ENCODE data around the gene PSMB8. TPM values are rescaled to one million over a fixed set of nuclear protein-coding genes. Genes with fewer than 3 reads are reported as not detected.

The PSMB8 gene
- total RNA-seq, 2 experiments from 2014 or later, result 370 to 371 TPM

DNA sequence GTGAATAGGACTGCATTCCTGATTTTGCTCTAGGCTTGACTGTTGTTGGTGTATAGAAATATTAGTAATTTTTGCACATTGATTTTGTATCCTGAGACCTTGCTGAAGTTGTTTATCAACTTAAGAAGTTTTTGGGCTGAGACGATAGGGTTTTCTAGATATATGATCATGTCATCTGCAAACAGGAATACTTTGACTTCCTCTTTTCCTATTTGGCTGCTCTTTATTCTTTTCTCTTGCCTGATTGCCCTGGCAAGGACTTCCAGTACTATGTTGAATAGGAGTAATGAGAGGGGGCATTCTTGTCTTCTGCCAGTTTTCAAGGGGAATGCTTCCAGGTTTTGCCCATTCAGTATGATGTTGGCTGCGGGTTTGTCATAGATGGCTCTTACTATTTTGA lies 40.4 kb downstream of the PSMB8 start:
- ATAC-seq (no peak), DNase-seq (no peak)
- intact Hi-C loops (cut with micrococcal nuclease), result no loop called here
- peaks cover 17% of the 10 kb centered on the region for H3K4me1 Mint-ChIP-seq (ENCODE audit: low read depth)
- ChIA-PET POLR2A (no interaction called here), CTCF (interaction anchor here (1.1 kb wide), 1 partner anchor 65 kb away, joined by 8 read pairs; no protein-coding TSS in a partner anchor)
- TF ChIP-seq, protein P1, sequence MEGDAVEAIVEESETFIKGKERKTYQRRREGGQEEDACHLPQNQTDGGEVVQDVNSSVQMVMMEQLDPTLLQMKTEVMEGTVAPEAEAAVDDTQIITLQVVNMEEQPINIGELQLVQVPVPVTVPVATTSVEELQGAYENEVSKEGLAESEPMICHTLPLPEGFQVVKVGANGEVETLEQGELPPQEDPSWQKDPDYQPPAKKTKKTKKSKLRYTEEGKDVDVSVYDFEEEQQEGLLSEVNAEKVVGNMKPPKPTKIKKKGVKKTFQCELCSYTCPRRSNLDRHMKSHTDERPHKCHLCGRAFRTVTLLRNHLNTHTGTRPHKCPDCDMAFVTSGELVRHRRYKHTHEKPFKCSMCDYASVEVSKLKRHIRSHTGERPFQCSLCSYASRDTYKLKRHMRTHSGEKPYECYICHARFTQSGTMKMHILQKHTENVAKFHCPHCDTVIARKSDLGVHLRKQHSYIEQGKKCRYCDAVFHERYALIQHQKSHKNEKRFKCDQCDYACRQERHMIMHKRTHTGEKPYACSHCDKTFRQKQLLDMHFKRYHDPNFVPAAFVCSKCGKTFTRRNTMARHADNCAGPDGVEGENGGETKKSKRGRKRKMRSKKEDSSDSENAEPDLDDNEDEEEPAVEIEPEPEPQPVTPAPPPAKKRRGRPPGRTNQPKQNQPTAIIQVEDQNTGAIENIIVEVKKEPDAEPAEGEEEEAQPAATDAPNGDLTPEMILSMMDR (IDR thresholded peaks at IDR 0.05), result no peak
- peaks cover 2% of the 10 kb centered on the region for H3K36me3 Mint-ChIP-seq (ENCODE audit: low read depth)
- no peak overlapping the region for H3K4me3 Mint-ChIP-seq
- H3K9me3 Mint-ChIP-seq, result no peaks in the 10 kb centered on the region
- H3K27ac Mint-ChIP-seq, result no peak overlapping the region
- H3K27me3 Mint-ChIP-seq, result peaks cover 37% of the 10 kb centered on the region

DNA sequence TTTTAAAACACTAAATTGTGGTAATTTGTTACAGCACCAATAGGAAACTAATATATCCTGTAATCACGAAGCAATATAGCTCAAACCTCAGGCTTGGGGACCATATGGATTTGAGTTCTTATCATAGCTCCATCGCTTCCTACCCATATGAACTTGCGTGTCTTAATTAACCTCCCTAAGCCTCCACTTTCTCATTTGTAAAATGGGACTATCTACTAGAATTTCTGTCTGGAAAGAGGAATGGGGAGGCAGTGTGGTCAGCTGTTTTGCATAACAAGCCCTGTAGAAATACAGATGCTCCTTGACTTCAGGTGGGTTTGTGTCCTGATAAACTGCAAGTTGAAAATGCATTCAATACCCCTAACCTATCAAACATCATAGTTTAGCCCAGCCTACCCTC lies 44.1 kb downstream of the PSMB8 start:
- Mint-ChIP-seq H3K27ac (no peak overlapping the region), H3K4me3 (no peak overlapping the region), H3K36me3 (ENCODE audit: low read depth) (no peaks in the 10 kb centered on the region), H3K27me3 (peaks cover 44% of the 10 kb centered on the region), H3K4me1 (ENCODE audit: low read depth) (peaks cover 11% of the 10 kb centered on the region), H3K9me3 (no peaks in the 10 kb centered on the region)
- TF ChIP-seq, protein P1 (IDR thresholded peaks at IDR 0.05), result no peak
- ChIA-PET CTCF (interaction anchor here (0.8 to 4.3 kb wide), 8 partner anchors 9 to 386 kb away, joined by 3 to 32 read pairs (median 6); partner anchors contain the start of gene TAP2), POLR2A (no interaction called here)
- ATAC-seq (no peak), DNase-seq (no peak)
- intact Hi-C loops (cut with micrococcal nuclease), result loop anchor here (5.0 to 10.0 kb wide), 2 partner anchors 85 to 387 kb away; no protein-coding TSS in a partner anchor

- DNase-seq (no peak), ATAC-seq (no peak)
- POLR2A ChIA-PET, result no interaction called here
- no peaks in the 10 kb centered on the region for H3K36me3 Mint-ChIP-seq (ENCODE audit: low read depth)
- H3K27ac Mint-ChIP-seq, result no peak overlapping the region
- no peak overlapping the region for H3K4me3 Mint-ChIP-seq
- H3K9me3 Mint-ChIP-seq, result no peaks in the 10 kb centered on the region
- intact Hi-C loops (cut with micrococcal nuclease), result loop anchor here (5.0 to 10.0 kb wide), 2 partner anchors 84 to 387 kb away; no protein-coding TSS in a partner anchor
- CTCF ChIA-PET, result interaction anchor here (0.8 to 4.3 kb wide), 9 partner anchors 10 to 385 kb away, joined by 3 to 32 read pairs (median 5); partner anchors contain the start of gene TAP2
- H3K4me1 Mint-ChIP-seq (ENCODE audit: low read depth), result peaks cover 17% of the 10 kb centered on the region
- TF ChIP-seq, protein P1 (IDR thresholded peaks at IDR 0.05), result no peak
- peaks cover 45% of the 10 kb centered on the region for H3K27me3 Mint-ChIP-seq
These were observed 44.7 kb downstream of the PSMB8 start for GRCh38 chr6:32799168-32799567.

GRCh38 chr6:32796848-32797776 lies 46.7 kb downstream of the PSMB8 start:
- peaks cover 23% of the 10 kb centered on the region for H3K4me1 Mint-ChIP-seq (ENCODE audit: low read depth)
- no peaks in the 10 kb centered on the region for H3K36me3 Mint-ChIP-seq (ENCODE audit: low read depth)
- intact Hi-C loops (cut with micrococcal nuclease), result loop anchor here (5.0 to 10.0 kb wide), 2 partner anchors 82 to 385 kb away; no protein-coding TSS in a partner anchor
- ChIA-PET CTCF (interaction anchor here (0.8 to 4.3 kb wide), 15 partner anchors 9 to 383 kb away, joined by 3 to 32 read pairs (median 4); partner anchors contain the start of genes HLA-DQA2 and TAP2), POLR2A (interaction anchor here (0.5 to 0.8 kb wide), 2 partner anchors 10 to 184 kb away, joined by 3 read pairs; no protein-coding TSS in a partner anchor)
- TF ChIP-seq, protein P1 (IDR thresholded peaks at IDR 0.05), result peak; percentile 90
- no peaks in the 10 kb centered on the region for H3K9me3 Mint-ChIP-seq
- DNase-seq (peak; percentile 90), ATAC-seq (peak; percentile 87)
- H3K27me3 Mint-ChIP-seq, result peaks cover 41% of the 10 kb centered on the region
- peak overlapping the region; percentile 64 for H3K4me3 Mint-ChIP-seq
- H3K27ac Mint-ChIP-seq, result no peak overlapping the region
